Measurements from ENCODE around the gene NXF1. TPM values are rescaled to one million over a fixed set of nuclear protein-coding genes. Genes with fewer than 3 reads are reported as not detected.

Gene NXF1
- total RNA-seq, 2 experiments from 2014 or later = 70.8 to 83.6 TPM

DNA sequence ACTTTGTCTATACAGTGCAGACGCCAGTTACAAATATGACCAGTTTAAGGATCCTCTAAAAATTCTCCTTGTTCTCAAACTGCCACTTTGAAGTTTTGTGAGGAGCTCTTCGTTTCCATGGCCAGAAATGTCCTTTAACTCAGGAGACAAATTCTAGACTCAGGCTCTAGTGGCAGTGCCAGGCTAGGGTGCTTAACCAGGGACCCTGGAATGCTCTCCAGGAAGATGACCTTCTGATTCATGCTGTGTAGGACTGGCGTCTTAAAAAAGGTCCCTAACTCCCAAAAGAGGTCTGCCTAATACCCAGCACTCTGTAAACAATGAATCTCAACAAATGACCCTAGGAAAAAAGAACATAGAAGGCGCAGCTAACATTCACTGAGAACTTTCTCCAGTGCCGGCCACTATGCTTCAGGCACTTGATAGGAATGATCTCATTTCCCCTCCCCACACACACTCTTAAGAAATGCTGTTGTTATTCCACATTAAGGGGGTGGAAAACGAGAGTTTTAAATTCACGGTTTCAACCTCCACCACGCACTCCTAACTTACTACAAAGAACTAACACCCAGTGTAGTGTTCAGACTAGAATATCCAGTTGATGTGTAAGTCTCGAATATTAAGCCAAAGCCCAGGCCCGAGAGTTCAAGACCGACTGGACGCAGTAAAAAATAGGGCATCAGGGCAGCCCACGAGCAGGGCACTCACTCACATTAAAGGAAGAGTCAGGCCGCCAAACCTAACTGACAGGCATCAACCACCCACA lies 747 bp downstream of the NXF1 start:
- H3K4me1 Mint-ChIP-seq (ENCODE audit: low read depth) = peaks cover 34% of the 10 kb centered on the region
- H3K36me3 Mint-ChIP-seq = peaks cover 47% of the 10 kb centered on the region
- no peaks in the 10 kb centered on the region for H3K9me3 Mint-ChIP-seq
- peak; percentile 48 for DNase-seq
- ChIA-PET CTCF (interaction anchor here (1.0 to 2.5 kb wide), 6 partner anchors 9 to 70 kb away, joined by 3 to 16 read pairs (median 4); no protein-coding TSS in a partner anchor), POLR2A (interaction anchor here (0.8 to 3.6 kb wide), 12 partner anchors 7 to 139 kb away, joined by 3 to 39 read pairs (median 6); partner anchors contain the start of genes C11orf98, CSKMT, SLC3A2 and STX5)
- H3K27me3 Mint-ChIP-seq = no peaks in the 10 kb centered on the region
- peak overlapping the region; percentile 99 for H3K4me3 Mint-ChIP-seq
- H3K27ac Mint-ChIP-seq = peak overlapping the region; percentile 99
- intact Hi-C loops (cut with micrococcal nuclease) = loop anchor here (1.0 to 2.0 kb wide), 9 partner anchors 12 to 95 kb away; partner anchors contain the start of genes HNRNPUL2, TMEM179B, TMEM223 and ZBTB3

DNA sequence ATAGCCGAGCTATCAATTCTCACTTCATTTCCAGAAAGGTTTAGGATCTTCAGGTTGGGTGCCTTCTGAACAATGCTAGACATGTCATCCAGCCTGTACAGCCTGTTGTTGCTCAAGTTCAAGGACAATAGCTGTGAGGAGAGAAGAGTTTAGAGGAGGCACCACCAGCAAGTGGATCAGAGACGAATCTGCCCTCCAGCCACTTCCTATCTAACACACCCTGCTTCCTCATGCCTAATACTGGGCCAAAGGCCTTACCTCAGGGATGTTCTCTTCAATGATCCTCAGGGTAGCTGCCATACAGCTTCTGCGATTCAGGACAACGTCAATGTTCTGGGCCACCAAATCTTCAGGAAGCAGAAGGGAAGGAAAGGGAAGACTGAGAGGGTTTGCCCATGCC lies 4.2 kb downstream of the NXF1 start:
- peaks cover 27% of the 10 kb centered on the region for H3K4me1 Mint-ChIP-seq (ENCODE audit: low read depth)
- H3K27ac Mint-ChIP-seq = no peak overlapping the region
- no peaks in the 10 kb centered on the region for H3K9me3 Mint-ChIP-seq
- POLR2A ChIA-PET = interaction anchor here (0.8 to 1.6 kb wide), 6 partner anchors 11 to 54 kb away, joined by 3 to 5 read pairs (median 4); no protein-coding TSS in a partner anchor
- H3K4me3 Mint-ChIP-seq = no peak overlapping the region
- H3K27me3 Mint-ChIP-seq = no peaks in the 10 kb centered on the region
- no peak for DNase-seq
- peaks cover 63% of the 10 kb centered on the region for H3K36me3 Mint-ChIP-seq
- CTCF ChIA-PET = interaction anchor here (1.0 to 3.2 kb wide), 2 partner anchors 10 to 15 kb away, joined by 3 to 14 read pairs; partner anchors contain the start of gene TMEM179B
- intact Hi-C loops (cut with micrococcal nuclease) = no loop called here

DNA sequence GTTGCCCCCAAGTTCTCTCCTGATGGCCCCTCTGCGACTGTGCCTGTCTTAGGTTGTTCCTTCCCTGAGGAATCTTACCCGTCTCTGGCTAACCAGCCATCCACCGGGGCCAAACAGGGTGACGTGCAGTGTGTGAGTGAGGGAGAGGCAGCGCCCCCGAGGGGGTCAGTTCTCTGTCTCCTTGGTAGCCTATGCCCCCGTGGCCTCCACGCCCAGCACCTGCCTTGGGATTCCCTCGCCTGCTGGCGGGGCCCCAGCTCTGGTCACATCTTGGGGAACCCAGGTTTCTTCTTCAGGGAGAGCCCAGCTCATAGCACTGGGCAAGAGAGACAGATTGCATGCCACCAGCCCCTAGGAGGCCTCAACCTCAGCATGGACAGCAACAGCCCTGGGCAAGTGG lies 5.8 kb downstream of the NXF1 start:
- POLR2A ChIA-PET = no interaction called here
- no peak overlapping the region for H3K27ac Mint-ChIP-seq
- peaks cover 26% of the 10 kb centered on the region for H3K4me1 Mint-ChIP-seq (ENCODE audit: low read depth)
- H3K36me3 Mint-ChIP-seq = peaks cover 73% of the 10 kb centered on the region
- CTCF ChIA-PET = interaction anchor here (3.2 kb wide), 1 partner anchor 13 kb away, joined by 14 read pairs; the partner anchor contains the start of gene TMEM179B
- H3K4me3 Mint-ChIP-seq = no peak overlapping the region
- no peak for DNase-seq
- no peaks in the 10 kb centered on the region for H3K27me3 Mint-ChIP-seq
- intact Hi-C loops (cut with micrococcal nuclease) = no loop called here
- H3K9me3 Mint-ChIP-seq = no peaks in the 10 kb centered on the region

DNA sequence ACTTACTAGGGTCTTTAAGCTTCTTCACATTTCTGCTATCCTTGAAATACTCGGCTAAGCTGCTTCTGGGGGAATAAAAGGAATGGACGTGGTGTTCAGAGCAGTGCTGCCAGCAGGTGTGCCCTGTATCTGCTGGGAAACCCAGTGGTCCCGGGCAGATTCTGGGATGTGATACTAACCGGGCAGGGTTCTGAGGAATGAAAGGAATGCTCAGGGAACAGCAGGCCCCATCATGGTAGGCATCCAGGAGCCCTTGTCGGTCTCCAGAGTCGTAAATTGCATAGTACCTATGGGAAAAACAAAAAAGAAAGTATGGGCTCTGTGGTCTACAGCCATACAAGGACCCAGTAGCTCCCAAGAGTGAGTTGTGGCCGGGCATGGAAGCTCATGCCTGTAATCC lies 9.0 kb downstream of the NXF1 start:
- ChIA-PET POLR2A (interaction anchor here (0.8 to 1.3 kb wide), 2 partner anchors 10 to 20 kb away, joined by 3 read pairs; no protein-coding TSS in a partner anchor), CTCF (interaction anchor here (4.0 kb wide), 1 partner anchor 9 kb away, joined by 37 read pairs; the partner anchor contains the start of gene TMEM179B)
- no peak for DNase-seq
- H3K4me1 Mint-ChIP-seq (ENCODE audit: low read depth) = peaks cover 9% of the 10 kb centered on the region
- peaks cover 61% of the 10 kb centered on the region for H3K36me3 Mint-ChIP-seq
- no peak overlapping the region for H3K4me3 Mint-ChIP-seq
- H3K9me3 Mint-ChIP-seq = no peaks in the 10 kb centered on the region
- peak overlapping the region; percentile 8 for H3K27ac Mint-ChIP-seq
- intact Hi-C loops (cut with micrococcal nuclease) = no loop called here
- no peaks in the 10 kb centered on the region for H3K27me3 Mint-ChIP-seq

DNA sequence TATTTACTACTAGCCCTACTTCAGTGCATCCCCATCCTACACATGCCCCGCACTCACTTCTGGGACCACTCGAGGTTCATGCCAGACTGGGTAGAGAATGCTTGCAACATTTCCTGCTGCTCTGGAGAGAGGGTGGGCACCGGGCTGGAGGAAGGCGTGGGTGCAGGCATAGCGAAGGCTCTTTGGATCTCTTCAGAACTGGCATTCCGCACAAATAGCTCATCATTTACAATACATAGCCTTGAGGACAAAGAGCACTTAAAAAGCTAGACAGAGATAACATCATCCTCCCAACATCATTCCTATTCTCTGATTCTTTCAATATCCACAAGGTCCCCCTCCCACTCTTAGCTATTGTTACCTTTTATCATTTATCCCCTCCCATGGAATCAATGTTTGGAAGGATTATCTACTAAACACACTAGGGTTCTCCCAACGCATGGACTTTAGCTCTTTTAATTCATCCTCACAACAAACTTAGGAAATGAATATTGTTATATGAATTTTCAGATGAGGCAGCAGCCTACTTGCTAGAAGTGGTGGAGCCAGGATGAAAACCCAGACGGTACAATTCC lies 11.0 kb downstream of the NXF1 start:
- ChIA-PET POLR2A (interaction anchor here (0.7 to 2.3 kb wide), 4 partner anchors 12 to 72 kb away, joined by 3 to 11 read pairs (median 4); partner anchors contain the start of gene NXF1), CTCF (interaction anchor here (1.0 to 4.0 kb wide), 3 partner anchors 7 to 51 kb away, joined by 3 to 37 read pairs (median 4); partner anchors contain the start of genes NXF1 and TMEM179B)
- intact Hi-C loops (cut with micrococcal nuclease) = no loop called here
- Mint-ChIP-seq H3K4me3 (no peak overlapping the region), H3K27me3 (no peaks in the 10 kb centered on the region), H3K36me3 (peaks cover 56% of the 10 kb centered on the region), H3K9me3 (no peaks in the 10 kb centered on the region), H3K27ac (peak overlapping the region; percentile 2), H3K4me1 (ENCODE audit: low read depth) (peaks cover 26% of the 10 kb centered on the region)
- DNase-seq = no peak

DNA sequence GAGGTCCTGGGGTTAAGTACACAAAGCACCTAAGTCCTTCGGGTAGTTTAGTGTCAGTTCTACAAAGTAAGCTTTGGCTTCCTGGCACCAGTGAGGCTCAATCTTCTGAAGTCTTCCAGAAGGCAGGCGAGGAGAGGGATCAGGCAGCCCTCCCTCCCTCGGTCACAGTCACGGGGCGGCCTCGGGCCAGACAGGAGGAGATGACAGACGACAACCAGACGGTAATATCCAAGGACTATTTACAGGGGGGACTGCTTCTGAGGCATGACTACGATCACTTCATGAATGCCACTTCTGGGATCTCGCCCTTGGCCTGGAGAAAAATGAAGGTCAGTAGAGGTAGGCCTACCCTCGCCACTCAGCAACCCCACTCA lies 13.1 kb downstream of the NXF1 start:
- peaks cover 37% of the 10 kb centered on the region for H3K4me1 Mint-ChIP-seq (ENCODE audit: low read depth)
- CTCF ChIA-PET = interaction anchor here (0.9 kb wide), 1 partner anchor 46 kb away, joined by 3 read pairs; no protein-coding TSS in a partner anchor
- DNase-seq = no peak
- peaks cover 52% of the 10 kb centered on the region for H3K36me3 Mint-ChIP-seq
- H3K9me3 Mint-ChIP-seq = no peaks in the 10 kb centered on the region
- H3K27ac Mint-ChIP-seq = peak overlapping the region; percentile 87
- no peaks in the 10 kb centered on the region for H3K27me3 Mint-ChIP-seq
- intact Hi-C loops (cut with micrococcal nuclease) = loop anchor here (1.0 kb wide), 3 partner anchors 12 to 47 kb away; partner anchors contain the start of genes STX5, TEX54 and WDR74
- POLR2A ChIA-PET = interaction anchor here (1.0 to 7.7 kb wide), 5 partner anchors 12 to 63 kb away, joined by 3 to 96 read pairs (median 4); partner anchors contain the start of gene WDR74
- H3K4me3 Mint-ChIP-seq = peak overlapping the region; percentile 87

DNA sequence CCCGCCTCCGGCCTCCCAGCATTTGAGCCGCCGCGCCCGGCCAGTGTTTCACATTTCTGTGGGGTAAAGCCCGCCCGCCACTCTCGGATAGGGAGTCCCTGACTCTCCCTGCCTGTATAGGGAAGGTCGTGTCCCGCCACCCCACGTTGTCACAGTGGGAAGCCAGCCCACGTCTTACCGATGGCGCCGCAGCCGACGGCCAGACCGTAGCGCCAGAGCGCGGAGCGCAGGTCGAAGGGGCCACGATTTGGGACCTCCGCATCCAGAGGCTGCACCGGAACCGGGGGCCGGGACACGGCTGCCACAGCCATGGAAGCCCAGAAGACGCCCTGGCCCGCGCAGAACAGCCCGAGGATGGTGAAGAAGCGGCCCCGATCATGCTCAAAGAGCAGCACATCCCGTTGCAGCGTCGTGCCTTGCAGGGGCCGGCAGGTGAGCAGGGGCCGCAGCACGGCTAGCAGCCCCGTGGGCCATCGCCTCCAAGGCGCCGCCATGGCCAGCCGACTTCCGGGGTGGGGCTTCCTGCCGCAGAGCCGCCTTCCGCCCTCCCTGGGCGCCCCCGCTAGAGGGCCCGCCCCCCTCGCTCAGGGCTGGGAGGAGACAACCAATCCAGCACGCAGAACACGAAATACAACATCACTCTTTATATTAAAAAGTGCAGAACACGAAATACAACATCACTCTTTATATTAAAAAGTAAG lies 13.6 kb downstream of the NXF1 start, which contains the start of gene TMEM223:
Gene TMEM223 (minus strand): TSS at position 506 of the 701 bp plus-strand sequence. CDS start 12 bp downstream, at position 494.
- Mint-ChIP-seq H3K4me1 (ENCODE audit: low read depth) (peaks cover 37% of the 10 kb centered on the region), H3K27me3 (no peaks in the 10 kb centered on the region), H3K36me3 (peaks cover 51% of the 10 kb centered on the region), H3K9me3 (no peaks in the 10 kb centered on the region), H3K4me3 (peak within 1 kb of the TSS; percentile 87), H3K27ac (peak within 1 kb of the TSS; percentile 87)
- ChIA-PET POLR2A (interaction anchor here (0.9 to 7.7 kb wide), 8 partner anchors 11 to 70 kb away, joined by 3 to 96 read pairs (median 4); partner anchors contain the start of genes STX5, TEX54, WDR74 and ZBTB3), CTCF (interaction anchor here (0.7 to 1.1 kb wide), 4 partner anchors 9 to 111 kb away, joined by 3 read pairs; no protein-coding TSS in a partner anchor)
- peak; percentile 94 for DNase-seq
- intact Hi-C loops (cut with micrococcal nuclease) = loop anchor here (1.0 kb wide), 4 partner anchors 13 to 90 kb away; partner anchors contain the start of genes STX5, TEX54 and WDR74

DNA sequence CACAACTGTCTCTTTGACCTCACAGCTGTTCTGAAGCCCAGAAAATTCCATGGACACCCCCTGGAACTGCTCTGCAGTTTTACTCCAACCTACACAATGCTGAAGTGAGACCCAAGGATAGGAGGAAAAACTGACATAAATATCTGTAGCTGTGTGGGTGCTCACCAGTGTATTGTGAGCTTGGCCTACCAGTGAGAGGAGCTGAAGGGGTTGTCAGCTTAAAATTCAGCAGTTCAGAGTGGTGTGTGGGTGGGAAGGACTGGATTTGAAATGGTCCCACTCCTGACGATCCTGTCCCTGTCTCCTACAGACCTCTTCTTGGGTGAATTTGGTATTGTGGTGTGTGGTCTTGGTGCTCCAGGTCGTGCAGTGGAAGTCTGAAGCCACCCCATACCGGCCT lies 15.7 kb downstream of the NXF1 start:
- Mint-ChIP-seq H3K27ac (peak overlapping the region; percentile 93), H3K9me3 (no peaks in the 10 kb centered on the region), H3K4me3 (no peak overlapping the region), H3K4me1 (ENCODE audit: low read depth) (peaks cover 45% of the 10 kb centered on the region), H3K36me3 (peaks cover 33% of the 10 kb centered on the region), H3K27me3 (no peaks in the 10 kb centered on the region)
- CTCF ChIA-PET = interaction anchor here (0.9 to 4.0 kb wide), 4 partner anchors 36 to 72 kb away, joined by 3 to 39 read pairs (median 4); partner anchors contain the start of gene ZBTB3
- POLR2A ChIA-PET = interaction anchor here (0.8 to 7.7 kb wide), 5 partner anchors 11 to 66 kb away, joined by 3 to 96 read pairs (median 7); partner anchors contain the start of genes HNRNPUL2 and WDR74
- intact Hi-C loops (cut with micrococcal nuclease) = no loop called here
- DNase-seq = no peak

DNA sequence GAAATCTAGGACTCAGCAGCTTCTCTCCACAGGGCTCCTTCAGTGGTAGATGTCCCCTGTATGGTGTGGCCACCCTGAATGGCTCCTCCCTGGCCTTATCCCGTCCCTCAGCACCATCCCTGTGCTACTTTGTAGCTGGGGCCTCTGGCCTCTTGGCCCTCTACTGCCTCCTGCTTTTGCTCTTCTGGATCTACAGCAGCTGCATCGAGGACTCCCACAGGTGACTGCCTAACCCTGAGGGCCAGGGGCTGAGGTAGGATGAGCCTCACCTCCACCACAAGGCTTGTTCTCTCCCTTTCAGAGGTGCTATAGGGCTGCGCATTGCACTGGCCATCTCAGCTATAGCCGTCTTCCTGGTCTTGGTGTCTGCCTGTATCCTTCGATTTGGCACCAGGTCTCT lies 16.2 kb downstream of the NXF1 start:
- H3K27me3 Mint-ChIP-seq = no peaks in the 10 kb centered on the region
- peaks cover 28% of the 10 kb centered on the region for H3K36me3 Mint-ChIP-seq
- POLR2A ChIA-PET = interaction anchor here (1.8 to 7.7 kb wide), 4 partner anchors 51 to 124 kb away, joined by 7 to 96 read pairs (median 11); partner anchors contain the start of genes C11orf98, CSKMT, HNRNPUL2 and WDR74
- CTCF ChIA-PET = interaction anchor here (1.1 to 4.0 kb wide), 3 partner anchors 15 to 55 kb away, joined by 3 to 89 read pairs (median 39); partner anchors contain the start of gene TAF6L
- H3K4me3 Mint-ChIP-seq = peak overlapping the region; percentile 95
- intact Hi-C loops (cut with micrococcal nuclease) = no loop called here
- DNase-seq = no peak
- H3K4me1 Mint-ChIP-seq (ENCODE audit: low read depth) = peaks cover 45% of the 10 kb centered on the region
- H3K27ac Mint-ChIP-seq = peak overlapping the region; percentile 93
- H3K9me3 Mint-ChIP-seq = no peaks in the 10 kb centered on the region

DNA sequence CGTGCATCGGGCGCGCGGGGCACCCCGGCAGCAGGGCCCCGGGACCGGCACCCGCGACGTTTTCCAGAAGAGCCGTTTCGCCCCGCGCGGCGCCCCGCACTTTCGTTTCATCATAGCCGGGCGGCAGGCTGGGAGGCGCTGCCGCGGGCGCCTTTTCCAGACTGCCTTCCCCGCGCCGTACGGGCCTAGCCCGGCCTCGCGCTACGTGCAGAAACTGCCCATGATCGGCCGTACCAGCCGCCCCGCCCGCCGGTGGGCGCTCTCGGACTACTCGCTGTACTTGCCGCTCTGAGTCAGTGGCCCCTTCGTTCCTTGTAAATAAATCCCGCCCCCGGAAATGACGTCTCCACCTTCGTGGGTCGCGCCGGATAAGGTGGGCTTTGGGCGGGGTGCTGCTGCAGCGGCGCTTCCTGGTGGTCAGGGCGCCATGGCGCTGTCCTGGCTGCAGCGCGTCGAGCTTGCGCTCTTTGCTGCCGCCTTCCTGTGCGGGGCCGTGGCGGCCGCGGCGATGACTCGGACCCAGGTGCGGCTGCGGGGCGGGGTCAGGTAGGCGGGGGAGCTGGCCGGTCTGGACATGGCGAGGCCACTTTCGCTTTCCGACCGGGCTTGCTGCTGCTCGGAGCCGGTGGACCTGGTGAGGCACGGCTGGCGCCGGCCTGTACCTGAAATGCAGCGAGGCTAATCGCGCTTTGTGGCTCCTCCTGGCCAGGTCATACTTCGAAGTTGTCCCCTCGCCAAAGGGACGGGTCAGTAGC lies 18.1 kb downstream of the NXF1 start, which contains the start of gene TMEM179B:
Gene TMEM179B (plus strand): TSS at position 398 of the 755 bp plus-strand sequence. CDS start 30 bp downstream, at position 428.
- Mint-ChIP-seq H3K4me3 (peak within 1 kb of the TSS; percentile 95), H3K27me3 (no peaks in the 10 kb centered on the region), H3K9me3 (no peaks in the 10 kb centered on the region), H3K27ac (peak within 1 kb of the TSS; percentile 93), H3K36me3 (peaks cover 21% of the 10 kb centered on the region), H3K4me1 (ENCODE audit: low read depth) (peaks cover 39% of the 10 kb centered on the region)
- intact Hi-C loops (cut with micrococcal nuclease) = loop anchor here (1.0 kb wide), 7 partner anchors 16 to 94 kb away; partner anchors contain the start of genes HNRNPUL2, NXF1, TAF6L and WDR74
- ChIA-PET CTCF (interaction anchor here (0.6 to 4.1 kb wide), 41 partner anchors 9 to 237 kb away, joined by 3 to 89 read pairs (median 7); partner anchors contain the start of genes B3GAT3, C11orf98, CSKMT and HNRNPUL2), POLR2A (interaction anchor here (0.9 to 7.7 kb wide), 22 partner anchors 10 to 196 kb away, joined by 3 to 96 read pairs (median 8); partner anchors contain the start of genes C11orf98, CSKMT, HNRNPUL2 and INTS5)
- peak; percentile 98 for DNase-seq
